ENCODE data around the gene RPS28.
A peak's percentile ranks its signal among the peaks of the same experiment; 100 is the strongest.
"Not testable (repeated sequence)": the region's sequence is repeated elsewhere in the genome, so short reads cannot be mapped to it uniquely, and the experiment has no call there.

RPS28 gene

GRCh38 chr19:8336660-8337059 lies 15.4 kb downstream of the RPS28 start:
- Histone ChIP-seq H3K9ac (ENCODE audit: low read length) (no peak overlapping the region), H3K56ac (ENCODE audit: low read length) (no peak overlapping the region), H3K4me3 (ENCODE audit: low read length) (no peak overlapping the region), H2AK5ac (ENCODE audit: low read length) (no peak overlapping the region), H2BK5ac (ENCODE audit: low read length) (no peak overlapping the region), H2BK15ac (replicated peaks; ENCODE audit: low read depth) (no peak overlapping the region), H3K4me2 (ENCODE audit: low read length) (no peak overlapping the region), H4K5ac (ENCODE audit: low read length) (no peak overlapping the region), H3K36me3 (ENCODE audit: control insufficient read depth, insufficient read depth, low read length) (no peaks in the 10 kb centered on the region), H3K27ac (ENCODE audit: low read depth, low read length) (no peak overlapping the region), H3K79me2 (ENCODE audit: control insufficient read depth, insufficient read depth, low read length) (no peaks in the 10 kb centered on the region), H3K4me1 (ENCODE audit: control insufficient read depth, low read depth, low read length) (no peaks in the 10 kb centered on the region), H3K18ac (ENCODE audit: low read length) (no peak overlapping the region), H4K8ac (ENCODE audit: low read depth, low read length) (no peak overlapping the region), H3K23ac (ENCODE audit: low read length) (no peak overlapping the region), H3K79me1 (ENCODE audit: low read length) (no peaks in the 10 kb centered on the region), H3K27me3 (ENCODE audit: insufficient read depth, low read length, poor library complexity) (peaks cover 18% of the 10 kb centered on the region), H2BK120ac (ENCODE audit: low read depth, low read length) (no peak overlapping the region), H3K4ac (ENCODE audit: low read depth, low read length) (no peak overlapping the region)
- no CpG with 5 or more reads among the region's 8 CpGs for WGBS (ENCODE audit: extremely low coverage, insufficient coverage, low lambda C conversion rate)
- no peak for DNase-seq

DNA sequence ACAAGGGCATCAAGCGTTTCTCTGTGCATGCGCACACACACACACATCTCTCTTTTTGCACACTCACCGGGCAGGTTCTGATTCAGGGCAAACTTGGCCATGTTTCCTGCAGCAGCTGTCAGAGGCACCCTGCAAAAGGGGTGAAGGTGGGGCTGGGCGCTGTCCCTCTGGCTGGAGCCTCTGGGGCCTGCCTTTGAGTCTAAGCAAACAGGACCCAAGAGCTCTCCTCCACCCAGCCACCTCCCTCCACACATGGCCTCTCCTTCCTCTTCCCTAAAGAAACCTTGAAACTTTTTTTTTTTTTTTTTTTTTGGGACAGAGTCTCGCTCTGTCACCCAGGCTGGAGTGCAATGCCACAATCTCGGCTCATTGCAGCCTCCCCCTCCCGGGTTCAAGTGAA lies 16.4 kb downstream of the RPS28 start:
- no peak overlapping the region for H3K9ac ChIP-seq (ENCODE audit: low read length)
- H2AK5ac ChIP-seq (ENCODE audit: low read length) = no peak overlapping the region
- no peak overlapping the region for H4K5ac ChIP-seq (ENCODE audit: low read length)
- no peak overlapping the region for H2BK15ac ChIP-seq (replicated peaks; ENCODE audit: low read depth)
- no peak overlapping the region for H2BK120ac ChIP-seq (ENCODE audit: low read depth, low read length)
- H3K79me1 ChIP-seq (ENCODE audit: low read length) = no peaks in the 10 kb centered on the region
- no peak overlapping the region for H2BK5ac ChIP-seq (ENCODE audit: low read length)
- no peak overlapping the region for H3K4ac ChIP-seq (ENCODE audit: low read depth, low read length)
- no peak overlapping the region for H4K8ac ChIP-seq (ENCODE audit: low read depth, low read length)
- no peaks in the 10 kb centered on the region for H3K36me3 ChIP-seq (ENCODE audit: control insufficient read depth, insufficient read depth, low read length)
- no peak overlapping the region for H3K56ac ChIP-seq (ENCODE audit: low read length)
- no peak overlapping the region for H3K4me3 ChIP-seq (ENCODE audit: low read length)
- H3K4me2 ChIP-seq (ENCODE audit: low read length) = no peak overlapping the region
- no peaks in the 10 kb centered on the region for H3K79me2 ChIP-seq (ENCODE audit: control insufficient read depth, insufficient read depth, low read length)
- no peak overlapping the region for H3K18ac ChIP-seq (ENCODE audit: low read length)
- DNase-seq = no peak
- H3K27me3 ChIP-seq (ENCODE audit: insufficient read depth, low read length, poor library complexity) = peaks cover 18% of the 10 kb centered on the region
- no peak overlapping the region for H3K27ac ChIP-seq (ENCODE audit: low read depth, low read length)
- no CpG with 5 or more reads among the region's 7 CpGs for WGBS (ENCODE audit: extremely low coverage, insufficient coverage, low lambda C conversion rate)
- no peaks in the 10 kb centered on the region for H3K4me1 ChIP-seq (ENCODE audit: control insufficient read depth, low read depth, low read length)
- no peak overlapping the region for H3K23ac ChIP-seq (ENCODE audit: low read length)

DNA sequence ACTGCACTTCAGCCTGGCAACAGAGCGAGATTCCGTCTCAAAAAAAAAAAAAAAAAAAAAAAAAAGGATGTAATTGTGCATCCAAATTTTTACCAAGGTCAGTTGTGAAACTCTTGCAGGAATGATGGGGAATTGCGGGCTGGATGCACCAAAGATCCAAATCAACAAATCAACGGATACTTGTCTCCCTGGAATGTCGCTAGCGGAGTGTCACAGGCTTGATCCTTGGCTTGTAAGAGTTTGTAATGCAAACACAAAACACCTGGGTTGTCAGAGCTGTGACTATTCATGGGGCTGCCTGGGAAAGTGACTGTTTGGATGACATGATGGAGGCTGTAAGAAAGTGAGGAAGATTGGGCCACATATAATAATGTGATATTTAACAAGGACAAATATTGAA lies 17.5 kb downstream of the RPS28 start:
- no peaks in the 10 kb centered on the region for H3K4me1 ChIP-seq (ENCODE audit: control insufficient read depth, low read depth, low read length)
- WGBS (ENCODE audit: extremely low coverage, insufficient coverage, low lambda C conversion rate) = no CpG with 5 or more reads among the region's 6 CpGs
- H3K36me3 ChIP-seq (ENCODE audit: control insufficient read depth, insufficient read depth, low read length) = no peaks in the 10 kb centered on the region
- peaks cover 9% of the 10 kb centered on the region for H3K27me3 ChIP-seq (ENCODE audit: insufficient read depth, low read length, poor library complexity)
- H3K4me3 ChIP-seq (ENCODE audit: low read length) = no peak overlapping the region
- no peak overlapping the region for H2AK5ac ChIP-seq (ENCODE audit: low read length)
- no peak overlapping the region for H3K18ac ChIP-seq (ENCODE audit: low read length)
- no peak overlapping the region for H3K4ac ChIP-seq (ENCODE audit: low read depth, low read length)
- no peaks in the 10 kb centered on the region for H3K79me2 ChIP-seq (ENCODE audit: control insufficient read depth, insufficient read depth, low read length)
- no peak overlapping the region for H3K23ac ChIP-seq (ENCODE audit: low read length)
- no peak overlapping the region for H2BK5ac ChIP-seq (ENCODE audit: low read length)
- no peak overlapping the region for H3K9ac ChIP-seq (ENCODE audit: low read length)
- no peak overlapping the region for H2BK15ac ChIP-seq (replicated peaks; ENCODE audit: low read depth)
- no peak overlapping the region for H3K56ac ChIP-seq (ENCODE audit: low read length)
- H4K5ac ChIP-seq (ENCODE audit: low read length) = no peak overlapping the region
- no peak overlapping the region for H3K4me2 ChIP-seq (ENCODE audit: low read length)
- H2BK120ac ChIP-seq (ENCODE audit: low read depth, low read length) = no peak overlapping the region
- no peak overlapping the region for H3K27ac ChIP-seq (ENCODE audit: low read depth, low read length)
- no peaks in the 10 kb centered on the region for H3K79me1 ChIP-seq (ENCODE audit: low read length)
- H4K8ac ChIP-seq (ENCODE audit: low read depth, low read length) = no peak overlapping the region
- no peak for DNase-seq

DNA sequence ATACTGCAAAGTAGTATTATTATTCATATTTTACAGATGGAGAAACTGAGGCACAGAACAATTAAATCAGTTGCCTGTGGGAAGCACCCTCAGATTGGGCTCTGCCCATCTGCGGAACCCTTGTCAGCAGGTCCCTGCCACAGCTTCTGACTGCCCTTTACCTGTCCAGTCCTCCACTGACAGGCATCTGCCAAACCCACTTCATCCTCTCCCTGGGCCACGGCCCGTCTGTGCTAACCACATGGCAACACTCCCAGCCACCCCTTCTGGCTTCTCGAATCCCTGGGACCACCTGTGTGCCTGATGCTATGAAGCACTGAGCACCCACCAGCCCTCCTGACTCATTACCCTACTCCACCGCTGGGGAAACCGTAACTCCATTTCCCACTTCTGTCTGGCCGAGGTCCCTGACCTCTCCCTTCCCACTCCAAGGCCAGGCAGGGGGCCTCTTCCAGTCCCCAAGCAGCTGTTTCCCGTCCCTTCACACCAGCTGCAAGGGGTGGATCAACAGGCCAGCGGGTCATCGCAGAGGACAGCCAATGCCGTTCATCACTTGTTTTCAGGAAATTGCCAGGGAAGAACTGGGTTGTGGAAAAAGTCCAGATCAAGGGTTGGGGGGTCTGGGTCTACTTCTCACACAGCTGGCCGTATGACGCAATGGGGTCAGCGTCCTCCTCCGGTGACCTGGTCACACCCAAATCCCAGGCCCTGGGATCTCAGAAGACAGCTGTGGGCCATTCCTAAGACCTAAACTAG lies 19.2 kb downstream of the RPS28 start:
- no CpG with 5 or more reads among the region's 15 CpGs for WGBS (ENCODE audit: extremely low coverage, insufficient coverage, low lambda C conversion rate)
- no peak overlapping the region for H3K4me2 ChIP-seq (ENCODE audit: low read length)
- H4K5ac ChIP-seq (ENCODE audit: low read length) = no peak overlapping the region
- no peak overlapping the region for H3K4me3 ChIP-seq (ENCODE audit: low read length)
- no peak overlapping the region for H2BK5ac ChIP-seq (ENCODE audit: low read length)
- no peaks in the 10 kb centered on the region for H3K27me3 ChIP-seq (ENCODE audit: insufficient read depth, low read length, poor library complexity)
- no peak overlapping the region for H2AK5ac ChIP-seq (ENCODE audit: low read length)
- H3K56ac ChIP-seq (ENCODE audit: low read length) = no peak overlapping the region
- no peak overlapping the region for H2BK15ac ChIP-seq (replicated peaks; ENCODE audit: low read depth)
- no peaks in the 10 kb centered on the region for H3K36me3 ChIP-seq (ENCODE audit: control insufficient read depth, insufficient read depth, low read length)
- no peak overlapping the region for H3K4ac ChIP-seq (ENCODE audit: low read depth, low read length)
- H3K4me1 ChIP-seq (ENCODE audit: control insufficient read depth, low read depth, low read length) = no peaks in the 10 kb centered on the region
- no peaks in the 10 kb centered on the region for H3K79me1 ChIP-seq (ENCODE audit: low read length)
- H3K79me2 ChIP-seq (ENCODE audit: control insufficient read depth, insufficient read depth, low read length) = no peaks in the 10 kb centered on the region
- no peak overlapping the region for H3K27ac ChIP-seq (ENCODE audit: low read depth, low read length)
- no peak overlapping the region for H4K8ac ChIP-seq (ENCODE audit: low read depth, low read length)
- H3K9ac ChIP-seq (ENCODE audit: low read length) = no peak overlapping the region
- no peak for DNase-seq
- no peak overlapping the region for H2BK120ac ChIP-seq (ENCODE audit: low read depth, low read length)
- no peak overlapping the region for H3K23ac ChIP-seq (ENCODE audit: low read length)
- H3K18ac ChIP-seq (ENCODE audit: low read length) = no peak overlapping the region

- H3K79me1 ChIP-seq (ENCODE audit: low read length) = not testable (repeated sequence)
These were observed 20.2 kb downstream of the RPS28 start for GRCh38 chr19:8341504-8341903.

DNA sequence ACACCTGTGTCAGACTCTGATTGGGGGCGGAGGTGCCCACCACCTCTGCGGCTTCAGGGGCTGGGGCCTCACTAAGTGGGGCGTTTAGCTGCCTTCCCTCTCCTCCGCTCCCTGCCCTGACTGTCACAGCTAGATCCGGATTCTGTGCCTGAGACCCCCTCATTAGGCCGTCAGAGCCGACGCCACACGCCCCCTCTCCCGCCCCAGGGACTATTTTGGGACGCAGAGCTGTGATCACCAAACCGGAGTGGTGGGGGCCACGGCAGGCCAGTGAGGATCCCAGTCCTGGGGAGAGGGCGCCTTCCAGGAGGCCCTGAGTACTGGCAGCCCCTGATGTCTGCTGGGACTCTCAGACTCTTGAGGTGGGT lies 21.0 kb downstream of the RPS28 start:
- WGBS (ENCODE audit: extremely low coverage, insufficient coverage, low lambda C conversion rate) = no CpG with 5 or more reads among the region's 14 CpGs
- Histone ChIP-seq H2BK15ac (replicated peaks; ENCODE audit: low read depth) (no peak overlapping the region), H3K79me2 (ENCODE audit: control insufficient read depth, insufficient read depth, low read length) (no peaks in the 10 kb centered on the region), H4K8ac (ENCODE audit: low read depth, low read length) (no peak overlapping the region), H2BK120ac (ENCODE audit: low read depth, low read length) (no peak overlapping the region), H3K36me3 (ENCODE audit: control insufficient read depth, insufficient read depth, low read length) (no peaks in the 10 kb centered on the region), H2AK5ac (ENCODE audit: low read length) (no peak overlapping the region), H3K4me3 (ENCODE audit: low read length) (no peak overlapping the region), H3K18ac (ENCODE audit: low read length) (no peak overlapping the region), H3K79me1 (ENCODE audit: low read length) (no peaks in the 10 kb centered on the region), H3K4ac (ENCODE audit: low read depth, low read length) (no peak overlapping the region), H4K5ac (ENCODE audit: low read length) (no peak overlapping the region), H2BK5ac (ENCODE audit: low read length) (no peak overlapping the region), H3K27me3 (ENCODE audit: insufficient read depth, low read length, poor library complexity) (no peaks in the 10 kb centered on the region), H3K27ac (ENCODE audit: low read depth, low read length) (no peak overlapping the region), H3K9ac (ENCODE audit: low read length) (no peak overlapping the region), H3K23ac (ENCODE audit: low read length) (no peak overlapping the region), H3K56ac (ENCODE audit: low read length) (peak overlapping the region; percentile 60), H3K4me2 (ENCODE audit: low read length) (no peak overlapping the region), H3K4me1 (ENCODE audit: control insufficient read depth, low read depth, low read length) (no peaks in the 10 kb centered on the region)
- no peak for DNase-seq

More at GRCh38 chr19:8341504-8341903, 20.2 kb downstream of the RPS28 start:
- not testable (repeated sequence) for H3K27me3 ChIP-seq (ENCODE audit: insufficient read depth, low read length, poor library complexity); H2AK5ac ChIP-seq (ENCODE audit: low read length); H2BK15ac ChIP-seq (replicated peaks; ENCODE audit: low read depth); H3K36me3 ChIP-seq (ENCODE audit: control insufficient read depth, insufficient read depth, low read length); H3K4ac ChIP-seq (ENCODE audit: low read depth, low read length); H3K56ac ChIP-seq (ENCODE audit: low read length); H3K4me1 ChIP-seq (ENCODE audit: control insufficient read depth, low read depth, low read length); H2BK120ac ChIP-seq (ENCODE audit: low read depth, low read length); H3K4me3 ChIP-seq (ENCODE audit: low read length); H4K5ac ChIP-seq (ENCODE audit: low read length); H3K4me2 ChIP-seq (ENCODE audit: low read length); H3K79me2 ChIP-seq (ENCODE audit: control insufficient read depth, insufficient read depth, low read length); H3K18ac ChIP-seq (ENCODE audit: low read length); H3K9ac ChIP-seq (ENCODE audit: low read length); H2BK5ac ChIP-seq (ENCODE audit: low read length); H3K23ac ChIP-seq (ENCODE audit: low read length); H4K8ac ChIP-seq (ENCODE audit: low read depth, low read length); H3K27ac ChIP-seq (ENCODE audit: low read depth, low read length); DNase-seq
- no CpG with 5 or more reads among the region's 4 CpGs for WGBS (ENCODE audit: extremely low coverage, insufficient coverage, low lambda C conversion rate)

Measured in mesendoderm (in vitro differentiated cells).